ENCODE data around the gene PDZD8. TPM values are rescaled to one million over a fixed set of nuclear protein-coding genes. Genes with fewer than 3 reads are reported as not detected.

Gene PDZD8
- total and polyA plus RNA-seq, 2 donors (not counting 3 experiments of a cell fraction or from before 2014, with no cell fraction given) = 5.9 to 22.6 TPM

DNA sequence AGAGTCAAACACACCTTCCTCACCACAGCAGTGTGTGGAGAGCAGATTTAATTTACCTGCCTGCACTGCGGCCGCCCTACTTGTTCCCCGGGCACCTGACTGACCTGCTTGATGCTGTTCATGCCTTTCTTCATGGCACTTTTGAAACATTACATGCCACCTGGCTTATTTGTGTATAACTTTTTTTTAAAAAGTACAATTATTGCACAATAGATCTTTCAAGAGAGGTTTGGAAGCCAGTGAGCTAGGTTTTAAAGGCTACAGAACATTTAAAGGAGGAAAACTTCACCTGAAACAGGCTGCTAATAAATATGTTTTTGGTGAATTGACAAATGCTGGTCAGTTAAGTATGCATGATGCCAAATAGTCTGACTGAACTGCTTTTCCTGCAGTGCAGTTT, 101.3 kb downstream of the PDZD8 start:
- Histone ChIP-seq H3K27ac (ENCODE audit: insufficient read depth, low read depth, low read length) (no peak overlapping the region), H3K79me2 (ENCODE audit: control insufficient read depth, insufficient read depth, low read length) (no peaks in the 10 kb centered on the region), H3K27me3 (ENCODE audit: control insufficient read depth in 2 of 2, insufficient read depth in 2 of 2, low read length in 2 of 2) (no peaks in the 10 kb centered on the region), H2AFZ (ENCODE audit: low read depth, low read length) (no peak overlapping the region), H3K4me3 (replicated peaks in 1 of 3; ENCODE audit: insufficient read depth in 1 of 3, low read depth in 1 of 3, low read length in 3 of 3) (no peak overlapping the region), H3K4me1 (ENCODE audit: control insufficient read depth, extremely low read depth, insufficient read depth, low read length) (no peaks in the 10 kb centered on the region), H3K36me3 (ENCODE audit: control insufficient read depth in 2 of 2, extremely low read depth in 1 of 2, insufficient read depth in 2 of 2, low read length in 2 of 2) (no peaks in the 10 kb centered on the region), H3K9me3 (replicated peaks; ENCODE audit: control insufficient read depth, insufficient read depth, low read length) (no peaks in the 10 kb centered on the region), H3K9me1 (replicated peaks; ENCODE audit: control insufficient read depth, extremely low read depth, insufficient read depth, low read length) (no peaks in the 10 kb centered on the region), H3K9ac (replicated peaks; ENCODE audit: extremely low read depth, insufficient read depth, low read length) (no peak overlapping the region), H3K4me2 (ENCODE audit: insufficient read depth, low read length) (no peak overlapping the region), H4K20me1 (replicated peaks; ENCODE audit: control insufficient read depth, extremely low read depth, insufficient read depth, low read length) (no peaks in the 10 kb centered on the region)
- DNase-seq (ENCODE audit: low read depth, low spot score) (no peak), FAIRE-seq (no peak)
- dilution Hi-C loops (cut with MboI; ENCODE audit: extremely low pct_ligation_motif_present, low sequenced_read_pairs) = no loop called here
- intact Hi-C loops (cut with micrococcal nuclease) = no loop called here
- ChIA-PET CTCF (interaction anchor here (2.1 kb wide), 1 partner anchor 45 kb away, joined by 9 read pairs; no protein-coding TSS in a partner anchor), POLR2A (no interaction called here)
- no TSS peak for BruUV-seq (replicated peaks)
- TF ChIP-seq JUN (IDR thresholded peaks at IDR 0.05; ENCODE audit: borderline replicate concordance, insufficient read depth, insufficient read length, low read depth) (no peak), MYC (IDR thresholded peaks at IDR 0.05; ENCODE audit: low read depth, low read length) (no peak), POLR2A (IDR thresholded peaks at IDR 0.05; ENCODE audit: low read depth, low read length) (no peak), FOS (IDR thresholded peaks at IDR 0.05; ENCODE audit: borderline replicate concordance, insufficient read depth, low read length) (no peak), EZH2 (IDR thresholded peaks at IDR 0.05; ENCODE audit: borderline replicate concordance, low read depth, low read length, severe bottlenecking) (no peak), GATA2 (IDR thresholded peaks at IDR 0.05; ENCODE audit: insufficient read depth, insufficient read length, low read depth, low read length) (no peak), POLR2AphosphoS5 (IDR thresholded peaks at IDR 0.05; ENCODE audit: insufficient read depth, low read depth, low read length) (no peak)
- TF ChIP-seq, protein P1, sequence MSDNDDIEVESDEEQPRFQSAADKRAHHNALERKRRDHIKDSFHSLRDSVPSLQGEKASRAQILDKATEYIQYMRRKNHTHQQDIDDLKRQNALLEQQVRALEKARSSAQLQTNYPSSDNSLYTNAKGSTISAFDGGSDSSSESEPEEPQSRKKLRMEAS (IDR thresholded peaks at IDR 0.05; ENCODE audit: insufficient read depth, insufficient read length) = no peak
- TF ChIP-seq, protein P2, sequence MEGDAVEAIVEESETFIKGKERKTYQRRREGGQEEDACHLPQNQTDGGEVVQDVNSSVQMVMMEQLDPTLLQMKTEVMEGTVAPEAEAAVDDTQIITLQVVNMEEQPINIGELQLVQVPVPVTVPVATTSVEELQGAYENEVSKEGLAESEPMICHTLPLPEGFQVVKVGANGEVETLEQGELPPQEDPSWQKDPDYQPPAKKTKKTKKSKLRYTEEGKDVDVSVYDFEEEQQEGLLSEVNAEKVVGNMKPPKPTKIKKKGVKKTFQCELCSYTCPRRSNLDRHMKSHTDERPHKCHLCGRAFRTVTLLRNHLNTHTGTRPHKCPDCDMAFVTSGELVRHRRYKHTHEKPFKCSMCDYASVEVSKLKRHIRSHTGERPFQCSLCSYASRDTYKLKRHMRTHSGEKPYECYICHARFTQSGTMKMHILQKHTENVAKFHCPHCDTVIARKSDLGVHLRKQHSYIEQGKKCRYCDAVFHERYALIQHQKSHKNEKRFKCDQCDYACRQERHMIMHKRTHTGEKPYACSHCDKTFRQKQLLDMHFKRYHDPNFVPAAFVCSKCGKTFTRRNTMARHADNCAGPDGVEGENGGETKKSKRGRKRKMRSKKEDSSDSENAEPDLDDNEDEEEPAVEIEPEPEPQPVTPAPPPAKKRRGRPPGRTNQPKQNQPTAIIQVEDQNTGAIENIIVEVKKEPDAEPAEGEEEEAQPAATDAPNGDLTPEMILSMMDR (IDR thresholded peaks at IDR 0.05; ENCODE audit: extremely low read depth in 1 of 2, insufficient read depth in 1 of 2, low read depth in 1 of 2, low read length in 2 of 2) = no peak
